BLaER1 treated with 17β-estradiol and CSF1 and Interleukin-3, amounts not matched to agents 10 nM and 100 nM (cell line): ENCODE results near the gene EIF2AK2.

ENCODE experiments used
- H3K27ac ChIP-seq, 11 experiments: shearing (Covaris generic); formaldehyde crosslinking; 2 replicates each; pipeline ENCODE4 v1.8.1; 2022
- H3K27me3 ChIP-seq, 11 experiments: shearing (Covaris generic); formaldehyde crosslinking; 2 replicates each; pipeline ENCODE4 v1.8.1; 2022
- H3K36me3 ChIP-seq, 11 experiments: shearing (Covaris generic); formaldehyde crosslinking; 2 replicates each; pipeline ENCODE4 v1.8.1; 2022
- H3K4me1 ChIP-seq, 10 experiments: shearing (Covaris generic); formaldehyde crosslinking; 2 replicates each; pipeline ENCODE4 v1.8.1; 2022
- H3K4me2 ChIP-seq, 11 experiments: shearing (Covaris generic); formaldehyde crosslinking; 2 replicates each; pipeline ENCODE4 v1.8.1; 2022
- H3K4me3 ChIP-seq, 10 experiments: shearing (Covaris generic); formaldehyde crosslinking; 2 replicates each; pipeline ENCODE4 v1.8.1; 2022
- H3K9ac ChIP-seq, 11 experiments: shearing (Covaris generic); formaldehyde crosslinking; 2 replicates each; pipeline ENCODE4 v1.8.1; 2022
- H3K9me3 ChIP-seq, 11 experiments: shearing (Covaris generic); formaldehyde crosslinking; replicated peaks in 1 of 11; 2 replicates each; pipeline ENCODE4 v1.8.1; 2022
- H4K20me1 ChIP-seq, 11 experiments: shearing (Covaris generic); formaldehyde crosslinking; 2 replicates each; pipeline ENCODE4 v1.8.1; 2022
- Cebpa-rat ChIP-seq, 11 experiments: shearing (Covaris generic); IDR thresholded peaks; 2 replicates each; pipeline ENCODE4 v1.8.1; 2022

EIF2AK2 gene

GRCh38 chr2:37181726-37182684 is 25.2 kb upstream of the EIF2AK2 start:
- Histone ChIP-seq H4K20me1 (no peaks in the 10 kb centered on the region), H3K27me3 (no peaks in the 10 kb centered on the region), H3K4me1 (no peaks in the 10 kb centered on the region), H3K9ac (no peak overlapping the region), H3K4me3 (no peak overlapping the region), H3K27ac (no peak overlapping the region), H3K4me2 (no peak overlapping the region), H3K36me3 (no peaks in the 10 kb centered on the region), H3K9me3 (no peaks in the 10 kb centered on the region)
- TF ChIP-seq Cebpa-rat (IDR thresholded peaks at IDR 0.05), result no peak

- H3K27ac ChIP-seq, result no peak overlapping the region
- no peaks in the 10 kb centered on the region for H3K36me3 ChIP-seq
- H3K4me3 ChIP-seq, result no peak overlapping the region
- no peaks in the 10 kb centered on the region for H3K4me1 ChIP-seq
- TF ChIP-seq Cebpa-rat (IDR thresholded peaks at IDR 0.05), result no peak
- no peaks in the 10 kb centered on the region for H4K20me1 ChIP-seq
- H3K9ac ChIP-seq, result no peak overlapping the region
- H3K4me2 ChIP-seq, result no peak overlapping the region
- no peaks in the 10 kb centered on the region for H3K9me3 ChIP-seq
- no peaks in the 10 kb centered on the region for H3K27me3 ChIP-seq
These were observed 23.9 kb upstream of the EIF2AK2 start for GRCh38 chr2:37180640-37181039.

- Histone ChIP-seq H3K4me3 (no peak overlapping the region), H4K20me1 (no peaks in the 10 kb centered on the region), H3K9ac (no peak overlapping the region), H3K36me3 (no peaks in the 10 kb centered on the region), H3K27me3 (no peaks in the 10 kb centered on the region), H3K27ac (no peak overlapping the region), H3K4me2 (no peak overlapping the region), H3K9me3 (no peaks in the 10 kb centered on the region), H3K4me1 (no peaks in the 10 kb centered on the region)
- TF ChIP-seq Cebpa-rat (IDR thresholded peaks at IDR 0.05), result no peak
These were observed 23.3 kb upstream of the EIF2AK2 start for GRCh38 chr2:37180006-37180639.

- no peak overlapping the region for H3K27ac ChIP-seq
- no peak for TF ChIP-seq Cebpa-rat (IDR thresholded peaks at IDR 0.05)
- no peak overlapping the region for H3K9ac ChIP-seq
- H3K9me3 ChIP-seq, result no peaks in the 10 kb centered on the region
- H4K20me1 ChIP-seq, result no peaks in the 10 kb centered on the region
- H3K4me1 ChIP-seq, result no peaks in the 10 kb centered on the region
- no peak overlapping the region for H3K4me3 ChIP-seq
- H3K27me3 ChIP-seq, result no peaks in the 10 kb centered on the region
- H3K4me2 ChIP-seq, result no peak overlapping the region
- no peaks in the 10 kb centered on the region for H3K36me3 ChIP-seq
These were observed 17.0 kb upstream of the EIF2AK2 start for GRCh38 chr2:37173741-37174140.

- peaks cover 0 to 11% (median 6%) of the 10 kb centered on the region in 10 experiments; a peak in 15 of 20 replicates for H3K4me1 ChIP-seq
- no peak overlapping the region for H3K4me3 ChIP-seq
- H3K4me2 ChIP-seq, result no peak overlapping the region
- no peak overlapping the region for H3K27ac ChIP-seq
- H4K20me1 ChIP-seq, result no peaks in the 10 kb centered on the region
- H3K36me3 ChIP-seq, result no peaks in the 10 kb centered on the region
- H3K9ac ChIP-seq, result no peak overlapping the region
- H3K27me3 ChIP-seq, result no peaks in the 10 kb centered on the region
- peaks cover 0 to 4% (median 0%) of the 10 kb centered on the region in 11 experiments; a peak in 1 of 22 replicates for H3K9me3 ChIP-seq
- TF ChIP-seq Cebpa-rat (IDR thresholded peaks at IDR 0.05), result no peak
These were observed 14.8 kb upstream of the EIF2AK2 start for GRCh38 chr2:37171624-37171950.

- H3K9ac ChIP-seq, result peak overlapping the region in 1 of 11 experiments; percentile 5; a peak in 1 of 22 replicates
- H3K27me3 ChIP-seq, result no peaks in the 10 kb centered on the region
- peaks cover 0 to 11% (median 6%) of the 10 kb centered on the region in 10 experiments; a peak in 15 of 20 replicates for H3K4me1 ChIP-seq
- H3K4me2 ChIP-seq, result peak overlapping the region in 8 of 11 experiments; percentile 9 to 65 (median 24); a peak in 14 of 22 replicates
- no peak overlapping the region for H3K4me3 ChIP-seq
- no peaks in the 10 kb centered on the region for H3K36me3 ChIP-seq
- H3K9me3 ChIP-seq, result peaks cover 25 to 29% (median 27%) of the 10 kb centered on the region in 11 experiments
- peak overlapping the region in 5 of 11 experiments; percentile 8 to 36 (median 24); a peak in 3 of 22 replicates for H3K27ac ChIP-seq
- no peaks in the 10 kb centered on the region for H4K20me1 ChIP-seq
- TF ChIP-seq Cebpa-rat (IDR thresholded peaks at IDR 0.05), result peak in 8 of 11 experiments; percentile 27 to 77 (median 60); a peak in 10 of 22 replicates
These were observed 11.6 kb upstream of the EIF2AK2 start for GRCh38 chr2:37168217-37168981.

GRCh38 chr2:37167636-37168180 is 10.9 kb upstream of the EIF2AK2 start:
- TF ChIP-seq Cebpa-rat (IDR thresholded peaks at IDR 0.05), result no peak
- Histone ChIP-seq H3K4me1 (peaks cover 0 to 11% (median 6%) of the 10 kb centered on the region in 10 experiments; a peak in 15 of 20 replicates), H3K36me3 (no peaks in the 10 kb centered on the region), H3K4me2 (peak overlapping the region in 8 of 11 experiments; percentile 9 to 65 (median 24); a peak in 14 of 22 replicates), H3K27ac (peak overlapping the region in 5 of 11 experiments; percentile 8 to 36 (median 24); a peak in 3 of 22 replicates), H3K27me3 (no peaks in the 10 kb centered on the region), H4K20me1 (no peaks in the 10 kb centered on the region), H3K9me3 (peaks cover 25 to 31% (median 29%) of the 10 kb centered on the region in 11 experiments), H3K4me3 (no peak overlapping the region), H3K9ac (peak overlapping the region in 1 of 11 experiments; percentile 5; a peak in 1 of 22 replicates)

- no peak for TF ChIP-seq Cebpa-rat (IDR thresholded peaks at IDR 0.05)
- Histone ChIP-seq H3K4me3 (no peak overlapping the region), H3K9me3 (peaks cover 25 to 31% (median 29%) of the 10 kb centered on the region in 11 experiments), H3K27me3 (no peaks in the 10 kb centered on the region), H3K4me1 (peaks cover 0 to 11% (median 6%) of the 10 kb centered on the region in 10 experiments; a peak in 15 of 20 replicates), H3K27ac (no peak overlapping the region), H3K36me3 (no peaks in the 10 kb centered on the region), H4K20me1 (no peaks in the 10 kb centered on the region), H3K9ac (no peak overlapping the region), H3K4me2 (no peak overlapping the region)
These were observed 8.0 kb upstream of the EIF2AK2 start for GRCh38 chr2:37164757-37165156.
